Measurements from ENCODE around the gene NOC4L.
"Not testable (repeated sequence)": the region's sequence is repeated elsewhere in the genome, so short reads cannot be mapped to it uniquely, and the experiment has no call there.

The NOC4L gene

DNA sequence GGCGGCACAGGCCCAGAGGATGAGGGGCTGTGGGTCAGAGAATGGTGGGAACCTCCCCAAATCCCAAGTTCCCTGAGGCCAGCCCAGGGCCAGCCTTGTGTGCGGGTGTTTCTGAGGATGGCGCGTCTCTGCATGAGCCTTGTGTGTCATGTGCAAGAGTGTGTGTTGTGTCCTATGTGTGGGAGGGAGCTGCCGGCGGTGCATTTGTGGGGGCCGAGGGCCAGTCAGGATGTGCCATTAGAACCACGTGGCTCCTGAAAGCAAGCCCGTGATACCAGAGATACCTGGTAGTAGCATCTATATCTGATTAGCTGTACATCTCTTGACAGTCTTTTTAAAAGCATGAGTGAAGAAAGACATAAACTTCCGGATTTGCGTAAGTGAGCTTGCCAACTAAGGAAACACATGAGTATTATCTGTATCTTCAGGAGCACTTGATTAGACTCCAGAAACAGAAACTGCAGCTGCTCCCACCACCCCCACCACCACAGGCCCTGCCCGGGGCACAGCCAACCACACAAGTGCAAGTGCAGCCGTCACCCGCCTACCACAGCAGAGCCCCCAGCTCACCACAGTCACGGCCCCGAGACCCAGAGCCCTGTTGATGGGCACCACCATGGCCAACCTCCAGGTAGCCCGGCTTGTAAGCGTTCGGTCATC is 19.4 kb upstream of the NOC4L start:
- no peak for DNase-seq

DNA sequence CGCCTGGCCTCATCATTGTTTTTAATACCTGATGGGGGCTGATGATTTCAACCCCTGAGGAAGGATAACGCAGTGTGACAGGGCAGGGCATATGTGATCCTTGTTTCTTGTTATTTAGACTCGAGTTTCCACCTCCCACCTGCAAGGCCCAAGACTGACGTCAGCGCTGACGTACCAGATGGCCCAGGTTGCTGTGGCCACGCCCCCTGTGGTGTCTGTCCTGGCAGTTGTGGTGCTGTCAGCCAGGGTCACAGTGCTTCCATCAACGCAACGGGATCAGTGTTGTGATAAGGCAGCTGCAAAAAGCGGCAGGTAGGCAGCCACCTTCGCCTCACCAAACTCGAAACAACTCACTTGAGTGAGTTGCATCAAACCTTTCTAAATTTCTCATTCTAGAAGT is 18.5 kb upstream of the NOC4L start:
- no peak for DNase-seq

DNA sequence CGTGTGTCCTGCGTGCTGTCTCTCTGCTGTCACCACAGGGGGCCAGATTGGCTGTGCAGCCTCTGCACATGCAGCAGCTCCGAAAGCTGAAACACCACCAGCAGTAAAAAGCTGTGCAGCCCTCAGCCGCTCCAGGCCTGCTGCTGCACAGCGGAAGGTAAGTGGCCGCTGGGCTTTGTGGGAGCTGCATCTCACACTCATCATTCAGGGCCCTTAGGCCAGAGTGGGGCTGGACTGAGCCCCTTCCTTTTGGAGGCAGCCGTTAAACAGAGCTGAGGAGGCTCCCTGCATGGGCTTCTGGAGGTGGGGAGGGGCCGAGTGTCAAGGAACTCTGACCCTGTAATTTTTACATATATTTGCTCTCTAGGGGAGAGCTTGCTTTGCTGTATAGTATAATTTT is 17.2 kb upstream of the NOC4L start:
- DNase-seq = no peak

DNA sequence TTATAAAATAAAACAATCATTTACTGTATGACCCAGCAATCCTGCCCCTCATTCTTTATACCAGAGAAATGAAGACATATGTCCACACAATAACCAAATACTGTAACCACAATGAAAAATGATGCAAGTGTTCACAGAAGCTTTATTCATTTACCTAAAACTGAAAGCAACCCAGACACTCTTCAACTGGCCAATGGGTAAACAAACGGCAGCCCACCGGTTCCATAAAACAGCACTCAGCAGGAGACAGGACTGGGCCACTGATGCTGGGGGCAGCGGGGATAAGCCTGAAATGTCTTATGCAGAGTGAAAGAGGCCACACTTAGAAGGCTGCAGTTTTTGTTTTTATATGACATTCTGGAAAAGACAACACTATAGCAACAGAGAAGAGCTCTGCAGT is 15.2 kb upstream of the NOC4L start:
- DNase-seq = no peak

GRCh38 chr12:132130690-132131089 is 13.6 kb upstream of the NOC4L start:
- DNase-seq = no peak

- DNase-seq = no peak
Measured at GRCh38 chr12:132131229-132131628, 13.0 kb upstream of the NOC4L start.

DNA sequence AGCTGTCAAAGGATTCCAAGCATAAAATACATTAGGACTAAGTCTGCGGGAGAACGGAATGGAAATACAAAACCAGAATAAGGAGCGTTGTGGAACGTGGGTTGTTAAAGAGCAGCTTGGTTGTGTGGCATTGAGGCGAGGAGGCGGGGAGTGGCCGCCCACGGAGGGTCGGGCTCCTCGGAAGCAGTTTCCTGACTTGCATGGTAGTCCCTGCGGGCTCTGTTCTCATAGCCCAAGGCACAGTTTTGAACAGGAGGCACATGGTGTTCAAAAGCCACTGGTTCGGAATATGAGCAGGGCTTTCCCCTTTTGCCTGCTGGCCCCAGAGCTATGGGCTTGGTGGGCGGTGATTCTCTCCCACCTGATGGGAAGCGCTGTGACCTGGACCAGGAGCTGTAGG is 12.3 kb upstream of the NOC4L start:
- no peak for DNase-seq

DNA sequence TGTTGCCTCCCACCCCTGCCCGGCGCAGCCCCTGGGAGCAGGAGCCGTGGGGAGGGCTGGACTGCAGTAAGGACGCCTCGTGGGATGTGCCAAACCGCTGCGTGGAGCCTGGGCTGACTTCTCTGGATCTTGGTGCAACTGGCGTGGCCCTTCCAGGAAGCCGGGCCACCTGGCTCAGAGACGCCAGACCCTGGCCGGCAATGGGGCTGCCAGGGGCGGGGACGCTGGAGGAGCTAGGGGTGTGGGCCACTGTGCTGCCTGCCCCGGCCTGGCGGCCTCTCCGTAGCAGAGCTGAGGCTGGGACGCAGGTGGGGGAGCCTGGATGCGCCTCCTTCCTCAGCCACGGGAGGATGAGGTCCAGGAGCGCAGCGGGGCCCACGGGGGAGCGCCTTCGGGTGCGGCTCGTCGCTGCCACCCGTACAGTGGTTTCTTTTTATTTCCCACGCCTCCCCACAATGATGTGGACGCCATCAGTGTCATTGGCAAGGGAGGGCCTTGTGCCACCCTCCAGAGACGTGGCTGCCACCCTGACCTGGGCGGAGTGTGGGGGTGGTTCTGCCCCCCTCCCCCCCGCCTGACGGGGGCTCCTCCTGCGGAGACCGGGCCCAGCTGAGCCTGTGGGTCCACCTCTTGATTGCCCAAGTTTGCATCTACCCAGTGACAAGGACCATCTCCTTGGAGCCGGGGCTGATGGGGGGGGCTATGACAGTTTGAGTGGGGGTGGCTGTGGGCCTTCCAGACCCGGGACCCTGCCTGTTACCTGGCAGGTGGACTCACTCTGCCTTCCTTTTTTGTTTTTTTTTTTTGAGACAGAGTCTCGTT is 11.4 kb upstream of the NOC4L start:
- no peak for DNase-seq

DNA sequence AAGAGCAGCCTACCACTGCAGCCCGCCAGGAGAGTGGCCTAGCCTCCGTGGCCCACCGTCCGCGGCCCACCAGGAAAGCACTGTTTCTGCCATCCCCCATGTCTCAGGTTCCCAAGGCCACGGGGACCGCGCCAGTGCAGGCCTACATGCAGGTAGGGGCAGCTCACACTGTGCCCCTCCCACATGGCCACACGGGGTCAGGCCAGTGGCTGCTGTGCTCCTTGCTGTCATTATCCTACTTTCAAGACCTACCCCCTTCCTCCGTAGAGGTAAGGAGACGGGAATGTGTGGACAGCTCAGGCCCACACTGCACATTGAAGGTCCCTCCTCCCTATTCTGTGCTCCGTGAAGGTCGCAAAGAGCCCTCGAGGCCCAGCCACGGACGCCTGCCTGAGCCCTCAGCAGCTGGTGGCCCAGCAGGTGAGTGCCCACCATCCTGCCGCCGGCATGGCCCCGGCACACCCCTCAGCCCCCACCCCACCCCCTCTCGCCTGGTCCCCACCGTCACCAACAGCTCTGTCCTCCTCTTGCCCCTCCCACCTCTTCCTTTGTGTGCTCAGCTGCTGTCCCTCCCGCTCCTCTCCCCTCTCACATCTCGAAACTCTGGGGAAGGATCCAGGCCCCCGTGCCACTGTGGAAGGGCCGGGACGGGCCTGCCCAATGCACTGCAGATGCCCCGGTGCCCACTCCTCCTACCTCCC is 10.2 kb upstream of the NOC4L start:
- DNase-seq = no peak

- not testable (repeated sequence) for DNase-seq
Measured at GRCh38 chr12:132134653-132135183, 9.5 kb upstream of the NOC4L start.

GRCh38 chr12:132136226-132136625 is 8.0 kb upstream of the NOC4L start:
- DNase-seq = not testable (repeated sequence)

DNA sequence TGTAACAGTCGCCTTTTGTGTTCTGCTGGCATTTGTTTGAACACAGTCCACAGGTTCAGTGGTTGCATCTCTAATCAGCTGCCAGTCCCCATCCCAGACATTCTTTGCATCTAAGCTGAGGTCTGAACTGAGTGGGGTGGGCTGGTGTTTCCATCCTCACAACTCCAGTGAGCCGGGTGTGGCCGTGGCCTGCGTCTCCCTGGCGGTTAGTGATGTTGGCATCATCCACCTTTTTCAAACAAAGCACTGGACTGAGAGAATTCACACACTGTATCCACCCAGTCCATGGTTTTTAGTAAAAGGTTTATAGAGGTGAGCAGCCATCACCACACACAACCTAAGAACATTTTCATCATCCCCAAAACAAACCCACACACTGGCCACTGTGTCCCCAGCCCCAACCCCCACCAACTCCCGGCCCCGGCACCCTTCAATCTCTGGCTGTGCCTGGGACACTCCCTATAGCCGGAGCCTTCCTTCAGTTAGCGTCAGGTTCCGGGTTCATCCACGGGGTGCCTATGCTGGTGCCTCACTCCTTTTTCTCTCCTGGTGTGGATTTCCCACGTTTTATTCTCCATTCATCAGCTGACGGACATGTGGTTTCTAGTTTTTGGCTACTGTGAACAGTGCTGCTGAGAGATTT is 6.7 kb upstream of the NOC4L start:
- no peak for DNase-seq

DNA sequence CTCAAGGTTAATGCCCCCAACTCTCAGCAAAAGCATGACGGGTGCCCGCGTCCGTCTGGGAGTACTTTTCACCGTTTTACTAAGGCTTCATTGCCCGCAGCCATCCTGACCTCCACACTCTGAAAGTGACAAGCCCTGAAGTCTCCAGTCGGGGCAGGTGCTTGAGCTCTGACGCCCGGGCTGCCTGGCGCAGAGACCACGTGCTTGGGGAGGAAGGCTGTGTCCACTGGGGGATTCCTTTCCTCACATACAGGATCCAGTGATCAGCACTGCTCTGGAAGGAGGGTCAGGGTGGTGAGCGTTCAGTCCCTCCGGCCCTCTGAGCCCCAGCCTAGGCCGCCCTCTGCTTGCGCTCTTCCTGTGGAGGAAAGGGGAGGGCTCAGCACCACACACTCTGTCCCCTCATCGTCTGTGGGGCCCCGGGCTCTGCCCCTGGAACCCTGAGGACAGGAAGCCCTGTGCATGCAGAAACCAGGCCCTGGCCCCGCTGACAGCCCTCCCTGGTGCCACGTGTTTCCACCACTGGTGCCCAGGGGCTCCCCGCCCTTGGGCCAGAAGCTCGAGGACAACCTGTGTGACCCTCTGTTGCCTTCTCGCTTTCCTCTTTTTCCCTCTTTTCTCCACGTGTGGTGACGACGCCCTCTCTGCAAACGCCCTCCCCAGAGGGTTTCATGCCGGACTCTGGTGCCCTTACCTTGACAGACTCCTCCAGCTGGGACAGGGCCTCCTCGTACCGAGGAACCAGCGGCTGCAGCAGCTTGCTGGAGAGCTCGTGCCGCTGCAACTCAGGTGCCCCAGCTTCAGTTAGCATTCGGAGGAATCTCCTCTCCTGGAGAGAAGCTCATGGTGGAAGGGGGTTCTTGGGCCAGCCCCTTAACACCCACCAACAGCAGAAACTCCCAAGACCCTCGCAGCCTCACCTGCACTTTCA is 5.1 kb upstream of the NOC4L start:
- no peak for DNase-seq

- no peak for DNase-seq
Measured at GRCh38 chr12:132139912-132140311, 4.3 kb upstream of the NOC4L start.

- DNase-seq = no peak
Measured at GRCh38 chr12:132140501-132140900, 3.8 kb upstream of the NOC4L start.

- DNase-seq = no peak
Measured at GRCh38 chr12:132140918-132141841, 3.1 kb upstream of the NOC4L start.

DNA sequence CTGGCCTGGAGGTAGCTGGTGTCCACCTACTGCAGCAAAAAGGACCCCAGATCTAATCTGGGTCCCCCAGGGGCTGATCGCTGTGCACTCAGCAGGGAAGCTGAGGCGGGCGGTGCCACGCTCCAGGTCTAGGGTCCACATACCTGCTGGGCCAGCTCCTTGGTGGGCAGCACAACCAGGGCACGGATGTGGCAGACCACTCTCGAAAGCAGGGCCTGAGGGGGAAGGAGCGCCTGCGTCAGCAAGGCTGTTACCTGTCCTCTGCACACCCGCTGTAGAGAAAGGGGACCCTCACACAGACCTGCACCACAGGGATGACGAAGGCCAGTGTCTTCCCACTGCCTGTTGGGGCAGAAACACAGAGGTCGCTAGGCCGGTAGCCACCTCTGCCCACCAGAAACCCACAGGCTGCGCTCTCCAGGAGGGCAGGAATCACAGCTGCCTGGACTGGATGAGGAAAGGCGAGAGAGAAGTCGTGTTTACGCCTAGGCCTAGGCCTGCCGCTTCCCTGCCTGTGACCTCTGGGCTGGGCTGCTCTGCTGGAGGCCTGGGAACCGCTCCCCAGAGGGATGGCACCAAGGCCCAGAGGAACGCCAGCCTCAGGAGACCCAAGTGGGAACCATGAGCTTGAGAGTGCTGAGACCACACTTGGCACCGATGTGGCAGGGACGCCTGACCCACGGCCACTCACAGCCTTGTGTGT is 2.1 kb upstream of the NOC4L start:
- no peak for DNase-seq

GRCh38 chr12:132142679-132143335 is 1.4 kb upstream of the NOC4L start:
- DNase-seq = no peak

DNA sequence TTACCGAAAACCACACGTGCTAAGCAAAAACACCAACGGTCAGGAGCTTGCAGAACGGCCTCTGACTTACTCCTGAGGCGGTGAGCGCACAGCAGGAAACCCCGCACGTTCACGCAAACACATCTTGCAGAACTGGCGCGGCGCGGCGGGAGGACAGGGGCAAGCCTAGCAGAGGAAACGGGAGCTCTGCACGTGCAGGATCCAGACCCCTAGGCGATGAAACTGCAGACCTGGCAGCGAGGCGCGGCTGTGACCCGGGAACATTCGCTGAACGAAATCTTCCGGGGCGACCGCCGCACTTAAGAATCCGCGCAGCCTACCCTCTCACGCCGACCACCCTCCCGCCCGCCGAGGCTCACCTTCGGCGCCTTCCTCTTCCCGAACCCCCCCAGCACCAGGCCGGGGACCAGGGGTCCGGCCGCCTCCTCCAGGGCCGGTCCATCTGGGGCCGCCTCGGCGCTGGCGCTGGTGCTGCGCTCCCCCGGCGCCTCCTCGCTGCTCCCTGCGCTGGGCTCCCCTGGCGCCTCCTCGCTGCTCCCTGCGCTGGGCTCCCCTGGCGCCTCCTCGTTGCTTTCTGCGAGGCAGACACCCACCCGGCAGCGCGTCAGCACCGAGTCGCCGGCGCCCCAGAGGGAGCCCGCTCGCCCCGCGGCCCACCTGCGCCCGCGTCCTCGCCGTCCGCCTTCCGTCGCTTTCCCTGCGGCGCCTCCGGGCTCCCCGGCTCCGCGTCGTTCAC is 753 bp upstream of the NOC4L start:
- no peak for DNase-seq

Measured in SW 1271 (cell line).